ENCODE data around the gene ASPDH. TPM values are rescaled to one million over a fixed set of nuclear protein-coding genes. Genes with fewer than 3 reads are reported as not detected.

ASPDH gene
- total RNA-seq (not detected), polyA plus RNA-seq (not detected), total RNA-seq (not detected)

GRCh38 chr19:50513746-50514345 is at the start of gene ASPDH:
TSS of gene ASPDH (minus strand) at chr19:50513913. CDS start at chr19:50513823, 90 bp downstream.
- CTCF ChIA-PET = no interaction called here
- Mint-ChIP-seq H3K27me3 (peaks cover 0 to 17% (median 6%) of the 10 kb centered on the region in 5 donors), H3K4me3 (peak within 1 kb of the TSS in 7 of 10 donors; percentile 12 to 71 (median 30)), H3K4me1 (peaks cover 0 to 21% (median 16%) of the 10 kb centered on the region in 7 donors), H3K9me3 (peaks cover 0 to 2% (median 0%) of the 10 kb centered on the region in 11 donors), H3K27ac (peak within 1 kb of the TSS in 7 of 9 donors; percentile 8 to 84 (median 55)), H3K36me3 (peaks cover 0 to 6% (median 0%) of the 10 kb centered on the region in 5 donors)
- Histone ChIP-seq H3K4me1 (ENCODE audit: control insufficient read depth in 2 of 2, insufficient read depth in 2 of 2, low read length in 2 of 2) (peaks cover 7 to 16% of the 10 kb centered on the region in 2 donors), H3K9me3 (ENCODE audit: control insufficient read depth in 2 of 3, low read length in 3 of 3) (no peaks in the 10 kb centered on the region), H3K36me3 (ENCODE audit: control insufficient read depth in 2 of 3, insufficient read depth in 3 of 3, low read length in 3 of 3) (no peaks in the 10 kb centered on the region), H3K27ac (ENCODE audit: low read depth, low read length) (no peak within 1 kb of the TSS), H3K27me3 (ENCODE audit: control insufficient read depth in 2 of 2, insufficient read depth in 2 of 2, low read length in 2 of 2) (no peaks in the 10 kb centered on the region), H3K4me3 (ENCODE audit: low read length) (no peak within 1 kb of the TSS)
- DNase-seq (no peak), ATAC-seq (no peak)
- POLR2A ChIA-PET = no interaction called here
- intact Hi-C loops (cut with micrococcal nuclease) = loop anchor here in 1 of 2 donors (5.0 kb wide), 1 partner anchor 1522 kb away; the partner anchor contains the start of genes GYS1 and RUVBL2

- H3K9me3 Mint-ChIP-seq = peaks cover 0 to 2% (median 0%) of the 10 kb centered on the region in 11 donors
- H3K4me1 ChIP-seq (ENCODE audit: control insufficient read depth in 2 of 2, insufficient read depth in 2 of 2, low read length in 2 of 2) = peaks cover 0 to 17% of the 10 kb centered on the region in 2 donors
- H3K27ac ChIP-seq (ENCODE audit: low read depth, low read length) = no peak overlapping the region
- intact Hi-C loops (cut with micrococcal nuclease) = no loop called here
- no peak overlapping the region for H3K4me3 Mint-ChIP-seq
- H3K4me3 ChIP-seq (ENCODE audit: low read length) = no peak overlapping the region
- H3K4me1 Mint-ChIP-seq = peaks cover 5 to 12% (median 11%) of the 10 kb centered on the region in 7 donors
- peaks cover 2 to 10% of the 10 kb centered on the region in 2 donors for H3K27me3 ChIP-seq (ENCODE audit: control insufficient read depth in 2 of 2, insufficient read depth in 2 of 2, low read length in 2 of 2)
- no peak for DNase-seq
- CTCF ChIA-PET = interaction anchor here (0.7 kb wide), 1 partner anchor 25 kb away, joined by 3 read pairs; no protein-coding TSS in a partner anchor
- no peaks in the 10 kb centered on the region for H3K36me3 ChIP-seq (ENCODE audit: control insufficient read depth in 2 of 3, insufficient read depth in 3 of 3, low read length in 3 of 3)
- no peak overlapping the region for H3K27ac Mint-ChIP-seq
- ATAC-seq = no peak
- no peaks in the 10 kb centered on the region for H3K36me3 Mint-ChIP-seq
- peaks cover 37 to 62% (median 57%) of the 10 kb centered on the region in 5 donors for H3K27me3 Mint-ChIP-seq
- no peaks in the 10 kb centered on the region for H3K9me3 ChIP-seq (ENCODE audit: control insufficient read depth in 2 of 3, low read length in 3 of 3)
- POLR2A ChIA-PET = no interaction called here
Measured at GRCh38 chr19:50562996-50563395, 49.3 kb upstream of the ASPDH start.

GRCh38 chr19:50562329-50562728 is 48.6 kb upstream of the ASPDH start:
- Histone ChIP-seq H3K4me1 (ENCODE audit: control insufficient read depth in 2 of 2, insufficient read depth in 2 of 2, low read length in 2 of 2) (peaks cover 0 to 16% of the 10 kb centered on the region in 2 donors), H3K27me3 (ENCODE audit: control insufficient read depth in 2 of 2, insufficient read depth in 2 of 2, low read length in 2 of 2) (peaks cover 2 to 10% of the 10 kb centered on the region in 2 donors), H3K4me3 (ENCODE audit: low read length) (no peak overlapping the region), H3K27ac (ENCODE audit: low read depth, low read length) (no peak overlapping the region), H3K9me3 (ENCODE audit: control insufficient read depth in 2 of 3, low read length in 3 of 3) (no peaks in the 10 kb centered on the region), H3K36me3 (ENCODE audit: control insufficient read depth in 2 of 3, insufficient read depth in 3 of 3, low read length in 3 of 3) (no peaks in the 10 kb centered on the region)
- ATAC-seq (no peak), DNase-seq (no peak)
- Mint-ChIP-seq H3K4me3 (no peak overlapping the region), H3K27me3 (peaks cover 41 to 66% (median 57%) of the 10 kb centered on the region in 5 donors), H3K9me3 (peaks cover 0 to 2% (median 0%) of the 10 kb centered on the region in 11 donors), H3K27ac (no peak overlapping the region), H3K4me1 (peaks cover 5 to 12% (median 11%) of the 10 kb centered on the region in 7 donors), H3K36me3 (no peaks in the 10 kb centered on the region)
- POLR2A ChIA-PET = no interaction called here
- intact Hi-C loops (cut with micrococcal nuclease) = no loop called here
- CTCF ChIA-PET = interaction anchor here (0.7 kb wide), 1 partner anchor 25 kb away, joined by 3 read pairs; no protein-coding TSS in a partner anchor

- no peaks in the 10 kb centered on the region for H3K4me1 ChIP-seq (ENCODE audit: control insufficient read depth in 2 of 2, insufficient read depth in 2 of 2, low read length in 2 of 2)
- peaks cover 4 to 12% (median 5%) of the 10 kb centered on the region in 7 donors for H3K4me1 Mint-ChIP-seq
- H3K9me3 ChIP-seq (ENCODE audit: control insufficient read depth in 2 of 3, low read length in 3 of 3) = no peaks in the 10 kb centered on the region
- ChIA-PET CTCF (interaction anchor here (0.5 to 0.6 kb wide), 2 partner anchors 217 to 690 kb away, joined by 3 read pairs; no protein-coding TSS in a partner anchor), POLR2A (no interaction called here)
- no peaks in the 10 kb centered on the region for H3K36me3 ChIP-seq (ENCODE audit: control insufficient read depth in 2 of 3, insufficient read depth in 3 of 3, low read length in 3 of 3)
- no peak overlapping the region for H3K27ac Mint-ChIP-seq
- H3K27me3 Mint-ChIP-seq = peaks cover 37 to 66% (median 48%) of the 10 kb centered on the region in 5 donors
- H3K27ac ChIP-seq (ENCODE audit: low read depth, low read length) = no peak overlapping the region
- no peak for ATAC-seq
- H3K4me3 ChIP-seq (ENCODE audit: low read length) = no peak overlapping the region
- no peak overlapping the region for H3K4me3 Mint-ChIP-seq
- DNase-seq = no peak
- no peaks in the 10 kb centered on the region for H3K9me3 Mint-ChIP-seq
- no peaks in the 10 kb centered on the region for H3K36me3 Mint-ChIP-seq
- intact Hi-C loops (cut with micrococcal nuclease) = no loop called here
- H3K27me3 ChIP-seq (ENCODE audit: control insufficient read depth in 2 of 2, insufficient read depth in 2 of 2, low read length in 2 of 2) = peaks cover 0 to 4% of the 10 kb centered on the region in 2 donors
Measured at GRCh38 chr19:50559636-50560035, 45.9 kb upstream of the ASPDH start.

- H3K36me3 ChIP-seq (ENCODE audit: control insufficient read depth in 2 of 3, insufficient read depth in 3 of 3, low read length in 3 of 3) = no peaks in the 10 kb centered on the region
- no peak for DNase-seq
- CTCF ChIA-PET = interaction anchor here (0.7 kb wide), 1 partner anchor 1776 kb away, joined by 3 read pairs; no protein-coding TSS in a partner anchor
- H3K9me3 ChIP-seq (ENCODE audit: control insufficient read depth in 2 of 3, low read length in 3 of 3) = no peaks in the 10 kb centered on the region
- H3K27ac Mint-ChIP-seq = no peak overlapping the region
- peaks cover 0 to 1% (median 0%) of the 10 kb centered on the region in 5 donors for H3K36me3 Mint-ChIP-seq
- H3K4me3 ChIP-seq (ENCODE audit: low read length) = no peak overlapping the region
- intact Hi-C loops (cut with micrococcal nuclease) = no loop called here
- no peaks in the 10 kb centered on the region for H3K4me1 ChIP-seq (ENCODE audit: control insufficient read depth in 2 of 2, insufficient read depth in 2 of 2, low read length in 2 of 2)
- H3K27me3 ChIP-seq (ENCODE audit: control insufficient read depth in 2 of 2, insufficient read depth in 2 of 2, low read length in 2 of 2) = peaks cover 0 to 4% of the 10 kb centered on the region in 2 donors
- POLR2A ChIA-PET = no interaction called here
- peaks cover 33 to 63% (median 46%) of the 10 kb centered on the region in 5 donors for H3K27me3 Mint-ChIP-seq
- H3K4me1 Mint-ChIP-seq = peaks cover 4 to 10% (median 5%) of the 10 kb centered on the region in 7 donors
- H3K27ac ChIP-seq (ENCODE audit: low read depth, low read length) = no peak overlapping the region
- H3K9me3 Mint-ChIP-seq = no peaks in the 10 kb centered on the region
- H3K4me3 Mint-ChIP-seq = no peak overlapping the region
- no peak for ATAC-seq
Measured at GRCh38 chr19:50558449-50558848, 44.7 kb upstream of the ASPDH start.

- Mint-ChIP-seq H3K9me3 (no peaks in the 10 kb centered on the region), H3K27ac (no peak overlapping the region), H3K4me3 (peak overlapping the region in 2 of 10 donors; percentile 7 to 18), H3K36me3 (peaks cover 0 to 4% (median 0%) of the 10 kb centered on the region in 5 donors), H3K27me3 (peaks cover 35 to 63% (median 46%) of the 10 kb centered on the region in 5 donors), H3K4me1 (peaks cover 4 to 11% (median 5%) of the 10 kb centered on the region in 7 donors)
- intact Hi-C loops (cut with micrococcal nuclease) = no loop called here
- no peak overlapping the region for H3K4me3 ChIP-seq (ENCODE audit: low read length)
- no peaks in the 10 kb centered on the region for H3K4me1 ChIP-seq (ENCODE audit: control insufficient read depth in 2 of 2, insufficient read depth in 2 of 2, low read length in 2 of 2)
- ChIA-PET POLR2A (no interaction called here), CTCF (interaction anchor here (0.6 to 0.7 kb wide), 3 partner anchors 47 to 1776 kb away, joined by 3 to 4 read pairs (median 4); no protein-coding TSS in a partner anchor)
- H3K27ac ChIP-seq (ENCODE audit: low read depth, low read length) = no peak overlapping the region
- no peaks in the 10 kb centered on the region for H3K9me3 ChIP-seq (ENCODE audit: control insufficient read depth in 2 of 3, low read length in 3 of 3)
- no peak for ATAC-seq
- no peaks in the 10 kb centered on the region for H3K36me3 ChIP-seq (ENCODE audit: control insufficient read depth in 2 of 3, insufficient read depth in 3 of 3, low read length in 3 of 3)
- H3K27me3 ChIP-seq (ENCODE audit: control insufficient read depth in 2 of 2, insufficient read depth in 2 of 2, low read length in 2 of 2) = peaks cover 0 to 4% of the 10 kb centered on the region in 2 donors
- no peak for DNase-seq
Measured at GRCh38 chr19:50558039-50558438, 44.3 kb upstream of the ASPDH start.

All from naive thymus-derived CD4-positive, alpha-beta T cell (primary cell).